Stimulated activated CD8-positive, alpha-beta memory T cell treated with anti-CD3 and anti-CD28 coated beads, Interleukin-12 subunit alpha, Interleukin-12 subunit beta, amount 100 ng/mL, for 1 hour (primary cell): ENCODE results near the gene GADD45A.
"Not testable (repeated sequence)": the region's sequence is repeated elsewhere in the genome, so short reads cannot be mapped to it uniquely, and the experiment has no call there.

Experiments used
- DNase-seq: peaks from one replicate; pipeline ENCODE4 v3.0.0-alpha.2; 2020; ENCODE audit warnings: low read depth

The GADD45A gene

DNA sequence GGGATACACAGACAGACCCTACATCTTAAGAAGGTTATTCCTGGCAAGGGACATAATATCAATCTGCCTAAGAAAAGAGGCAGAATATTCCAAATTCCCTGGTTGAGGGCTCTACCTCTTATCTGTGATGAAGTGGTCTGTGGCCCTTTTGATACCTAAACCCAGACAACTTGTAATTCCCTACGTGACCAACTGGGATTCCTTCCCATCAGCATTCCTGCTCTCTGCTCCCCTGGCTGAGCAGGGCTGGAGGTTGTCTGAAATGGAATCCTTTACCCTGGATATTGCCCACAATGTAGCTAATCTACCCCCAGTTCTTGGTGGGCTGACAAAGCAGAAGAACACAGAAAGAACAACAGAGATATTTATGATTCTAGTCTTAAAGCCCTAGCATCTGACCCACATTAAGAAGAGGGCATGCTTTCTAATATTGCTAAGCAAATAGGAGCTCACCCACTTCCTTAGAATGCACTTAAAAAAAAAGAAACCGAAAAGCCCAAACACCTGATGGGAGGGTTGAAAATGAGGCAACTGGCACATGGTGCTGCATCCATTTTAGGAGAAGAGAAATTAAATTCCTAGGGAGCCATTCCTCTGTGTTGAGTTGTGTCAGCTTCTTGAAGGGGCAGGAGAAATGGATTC lies 36.8 kb downstream of the GADD45A start:
- DNase-seq = no peak

DNA sequence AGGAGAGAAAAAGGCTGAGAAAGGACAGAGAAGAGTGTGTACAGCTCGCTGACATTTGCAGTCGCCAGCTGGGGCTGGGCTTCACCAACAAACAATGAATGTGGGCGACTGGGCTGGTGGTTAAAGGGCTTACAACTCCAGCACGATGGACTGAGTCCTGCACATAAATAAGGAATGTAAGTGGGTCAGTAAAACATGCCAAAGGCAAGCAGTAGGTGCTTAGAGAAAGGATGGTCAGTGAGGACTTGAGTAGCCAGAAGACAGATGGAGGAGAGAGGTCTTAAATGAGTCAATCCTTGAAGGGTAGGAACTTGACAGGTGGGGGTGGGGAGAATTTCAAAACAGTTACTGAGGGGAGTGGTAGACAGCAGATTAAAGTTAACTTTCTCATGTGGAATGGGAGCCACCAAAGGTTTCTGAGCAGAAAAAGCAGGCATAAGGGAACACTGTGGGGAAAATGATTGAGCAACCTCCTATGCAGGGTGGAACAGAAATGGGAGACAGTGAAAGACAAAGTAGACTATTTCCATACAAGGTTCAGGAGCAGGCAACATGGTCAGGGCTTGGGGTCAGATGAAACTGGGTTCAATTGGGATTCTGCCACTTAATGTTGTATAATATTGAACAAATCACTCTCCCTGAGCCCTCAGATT lies 37.4 kb downstream of the GADD45A start:
- no peak for DNase-seq

DNA sequence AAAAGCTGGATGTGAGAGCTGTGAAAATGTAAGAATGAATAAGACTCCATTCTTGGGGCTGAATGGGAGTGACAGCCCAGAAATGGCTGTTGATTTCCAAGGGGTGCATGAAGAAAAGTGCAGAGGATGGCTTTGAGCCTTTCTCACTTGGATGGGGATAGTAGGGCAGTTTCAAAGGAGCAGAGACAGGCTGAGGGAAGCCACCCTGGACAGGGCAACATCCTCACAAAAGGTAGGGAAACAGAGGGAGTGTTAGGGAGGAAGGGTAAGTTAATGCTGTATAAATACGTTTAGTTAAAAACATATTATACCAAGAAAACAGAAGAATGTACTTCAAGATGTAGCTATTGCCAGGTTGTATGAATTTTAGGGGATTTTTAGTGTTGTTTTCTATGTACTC lies 38.1 kb downstream of the GADD45A start:
- DNase-seq = no peak

DNA sequence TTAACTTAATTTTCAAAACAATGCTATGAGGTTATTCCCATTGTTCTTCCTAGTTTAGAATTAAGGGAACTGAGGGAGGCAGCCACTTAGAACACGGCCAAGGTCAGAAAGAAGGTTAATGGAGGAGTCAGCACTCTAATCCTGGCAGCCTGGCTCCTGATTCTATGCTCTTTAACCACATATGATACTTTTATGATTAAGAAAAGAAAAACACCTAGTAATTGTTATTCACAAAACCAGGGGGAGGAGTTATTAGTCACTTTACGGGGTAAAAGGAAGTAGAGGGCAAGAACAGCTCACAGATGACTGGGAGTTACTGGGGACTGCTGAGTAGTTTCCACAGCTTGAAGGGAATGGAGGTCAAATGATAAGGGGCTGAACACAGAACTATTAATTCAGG lies 38.6 kb downstream of the GADD45A start:
- no peak for DNase-seq

DNA sequence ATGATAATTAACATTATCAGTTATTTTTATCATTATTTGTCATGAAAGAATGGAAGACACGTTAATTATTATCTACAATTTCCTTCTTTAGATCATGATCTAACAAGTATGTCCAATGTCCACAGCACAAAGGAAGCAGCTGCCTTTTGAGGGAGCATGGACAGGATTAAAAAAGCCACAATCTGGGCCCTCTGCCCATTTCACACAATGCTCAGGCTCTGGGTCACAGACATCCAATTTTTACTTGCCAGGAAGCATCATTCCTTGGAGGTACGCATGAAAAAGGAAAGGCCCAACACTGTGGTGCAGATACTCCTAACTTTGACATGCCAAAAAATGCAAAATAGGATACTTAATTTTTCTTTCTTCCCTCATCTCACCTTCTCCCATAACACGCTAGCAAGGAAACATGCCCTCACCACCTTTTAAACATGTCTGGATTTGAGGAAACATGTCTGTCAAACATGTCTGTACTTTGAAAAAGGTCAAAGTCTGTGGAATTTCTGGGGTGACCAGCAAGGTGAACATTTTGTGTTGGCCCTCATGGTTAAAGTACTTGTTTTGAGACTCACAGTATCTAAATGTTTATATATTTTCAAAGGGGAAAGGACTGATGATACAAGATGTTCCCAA lies 40.0 kb downstream of the GADD45A start:
- no peak for DNase-seq

DNA sequence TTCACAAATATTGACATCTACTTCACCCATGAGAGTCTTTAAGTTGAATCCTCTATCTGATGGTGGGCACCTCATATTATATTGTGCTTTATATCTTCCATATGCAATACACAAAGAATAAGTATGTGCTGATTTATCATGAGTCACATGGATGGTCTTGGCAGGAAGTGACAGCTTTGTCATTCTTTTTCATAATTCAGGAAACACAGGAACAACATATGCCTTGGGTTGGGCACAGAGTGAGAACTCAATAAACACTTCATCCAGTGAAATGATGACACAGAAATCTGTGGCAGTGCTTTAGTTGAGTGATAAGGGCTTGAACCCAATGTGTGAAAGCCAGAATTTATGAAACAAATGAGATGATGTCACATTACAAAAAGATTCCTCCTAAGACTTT lies 41.2 kb downstream of the GADD45A start:
- DNase-seq = no peak

DNA sequence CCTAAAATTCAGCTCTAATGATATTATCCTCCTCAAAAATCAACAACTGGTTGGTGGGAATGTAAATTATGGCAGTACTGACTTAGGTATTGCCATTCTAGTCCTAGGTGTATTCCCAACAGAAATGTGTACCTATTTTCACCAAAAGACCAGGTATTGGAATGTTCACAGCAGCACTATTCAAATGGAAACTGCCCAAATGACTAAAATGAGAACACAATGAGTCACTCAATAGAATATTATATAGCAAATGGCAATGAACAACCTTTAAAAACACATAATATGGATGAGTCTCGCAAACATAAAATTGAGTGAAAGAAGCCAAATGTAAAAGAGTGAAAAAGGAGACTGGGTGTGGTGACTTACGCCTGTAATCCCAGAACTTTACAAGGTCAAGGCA lies 44.9 kb downstream of the GADD45A start:
- DNase-seq = no peak

DNA sequence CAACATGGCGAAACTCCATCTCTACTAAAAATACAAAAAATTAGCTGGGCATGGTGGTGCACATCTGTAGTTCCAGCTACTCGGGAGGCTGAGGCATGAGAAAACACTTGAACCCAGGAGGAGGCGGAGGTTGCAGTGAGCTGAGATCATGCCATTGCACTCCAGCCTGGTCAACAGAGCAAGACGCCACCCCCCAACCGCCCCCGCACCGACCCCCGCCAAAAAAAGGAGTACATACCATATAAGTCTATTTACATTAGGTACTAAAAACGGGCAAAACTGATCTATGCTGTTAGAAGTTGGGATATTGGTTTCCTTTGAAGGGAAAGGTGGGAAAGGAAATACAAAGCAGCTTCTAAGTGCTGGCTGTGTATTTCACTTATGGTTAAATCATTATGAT lies 45.3 kb downstream of the GADD45A start:
- DNase-seq = not testable (repeated sequence)

DNA sequence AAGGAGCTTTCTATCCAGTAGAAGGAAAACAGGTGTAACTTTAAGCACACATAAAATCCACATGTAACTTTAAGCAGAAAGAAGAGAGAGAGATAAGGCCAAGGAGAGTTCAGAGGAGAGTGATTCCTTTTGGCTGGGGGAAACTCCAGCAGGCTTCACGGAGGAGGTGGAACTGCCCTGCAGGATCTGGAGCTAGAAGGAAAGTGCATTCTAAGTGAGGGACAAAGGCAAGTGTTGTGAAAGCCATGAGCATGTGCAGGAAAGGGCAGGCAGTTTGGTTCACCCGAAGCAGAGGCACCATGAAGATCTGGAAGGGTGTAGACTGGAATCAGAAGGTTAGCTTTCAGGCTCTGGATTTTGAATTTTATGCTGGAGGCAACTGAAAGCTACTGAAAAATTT lies 46.3 kb downstream of the GADD45A start:
- no peak for DNase-seq

DNA sequence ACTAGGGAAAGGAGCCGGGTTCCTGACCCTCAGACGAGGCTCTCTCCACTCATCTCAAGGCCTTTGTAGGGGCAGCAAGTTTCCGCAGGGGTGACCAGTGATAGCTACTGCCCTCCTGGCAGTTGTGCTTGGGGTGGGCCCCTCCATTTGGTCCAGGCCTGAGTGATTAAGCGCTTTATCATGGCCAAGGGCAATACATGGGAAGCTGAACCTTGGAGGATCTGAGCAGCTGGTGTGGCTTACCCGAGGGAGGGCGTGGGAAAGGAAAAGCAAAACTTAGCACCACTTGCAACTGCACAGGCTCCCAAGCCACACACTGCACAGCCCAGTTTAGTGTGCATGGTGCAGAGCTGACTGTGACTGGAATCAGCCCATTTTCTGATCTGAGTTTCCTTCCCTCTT lies 47.8 kb downstream of the GADD45A start:
- DNase-seq = no peak

DNA sequence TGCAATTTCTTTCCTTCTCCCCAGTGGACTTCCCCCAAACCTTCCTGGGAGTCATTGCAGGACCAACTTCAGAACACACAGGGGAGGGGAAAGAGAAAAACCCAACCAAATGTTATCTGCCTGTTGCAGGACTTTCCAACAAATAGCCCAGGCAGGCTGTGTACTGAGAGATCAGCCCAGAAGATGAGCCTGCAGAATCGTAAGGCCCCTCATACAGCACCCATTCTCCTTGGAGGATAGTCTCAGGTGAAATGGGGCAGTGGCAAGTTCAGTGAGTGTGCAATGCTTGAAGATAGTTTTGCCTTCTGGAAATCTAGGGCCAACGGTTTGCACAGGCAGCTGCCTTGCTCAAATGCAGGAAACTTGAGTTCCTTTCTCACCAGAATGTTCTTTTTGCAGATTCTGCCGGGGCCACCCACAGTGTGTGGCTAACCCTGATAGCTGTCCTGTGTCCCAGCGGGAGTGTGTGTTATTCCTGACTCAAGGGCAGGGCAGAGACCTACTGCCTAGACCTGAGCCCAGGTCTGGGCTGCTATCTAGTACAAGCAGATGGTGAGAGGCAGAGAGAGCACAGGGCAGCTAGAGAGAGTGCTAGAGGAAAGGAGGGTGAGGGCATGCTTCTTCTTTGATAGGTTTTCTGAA lies 48.8 kb downstream of the GADD45A start:
- no peak for DNase-seq

DNA sequence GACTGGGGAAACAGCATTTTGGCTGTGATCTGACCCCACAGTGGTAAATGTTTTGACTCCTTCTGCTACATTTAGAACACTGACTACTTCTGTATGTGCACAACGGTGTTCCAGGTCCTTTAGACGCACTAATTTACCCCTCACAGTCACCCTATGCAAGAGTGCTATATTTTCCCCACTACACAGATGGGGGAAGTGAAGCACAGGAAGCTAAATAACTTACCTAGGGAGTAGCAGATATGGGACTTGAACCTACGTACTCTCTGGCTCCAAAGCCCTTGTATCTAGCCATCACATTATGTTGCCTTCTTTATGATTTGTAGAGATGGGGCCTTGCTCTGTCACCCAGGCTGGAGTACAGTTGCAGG lies 49.3 kb downstream of the GADD45A start:
- no peak for DNase-seq

DNA sequence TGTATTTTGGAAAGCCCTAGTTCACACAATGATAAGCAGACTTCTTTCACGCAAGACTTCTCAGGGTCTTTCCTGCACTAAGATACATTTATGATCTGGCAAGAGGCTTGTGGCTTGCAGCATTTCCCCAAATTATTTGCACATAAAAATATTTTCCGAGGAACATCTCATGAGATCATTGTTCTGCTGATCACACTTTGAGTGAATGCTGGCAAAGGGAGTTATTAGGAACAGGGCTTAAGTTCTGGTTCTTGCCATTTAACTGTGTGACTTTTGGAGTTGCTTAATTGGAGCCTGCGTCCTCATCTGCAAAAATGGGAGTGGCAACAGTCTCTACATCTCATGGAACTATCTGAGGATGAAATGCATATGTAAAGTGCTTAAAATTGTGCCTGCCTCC lies 50.2 kb downstream of the GADD45A start:
- no peak for DNase-seq

DNA sequence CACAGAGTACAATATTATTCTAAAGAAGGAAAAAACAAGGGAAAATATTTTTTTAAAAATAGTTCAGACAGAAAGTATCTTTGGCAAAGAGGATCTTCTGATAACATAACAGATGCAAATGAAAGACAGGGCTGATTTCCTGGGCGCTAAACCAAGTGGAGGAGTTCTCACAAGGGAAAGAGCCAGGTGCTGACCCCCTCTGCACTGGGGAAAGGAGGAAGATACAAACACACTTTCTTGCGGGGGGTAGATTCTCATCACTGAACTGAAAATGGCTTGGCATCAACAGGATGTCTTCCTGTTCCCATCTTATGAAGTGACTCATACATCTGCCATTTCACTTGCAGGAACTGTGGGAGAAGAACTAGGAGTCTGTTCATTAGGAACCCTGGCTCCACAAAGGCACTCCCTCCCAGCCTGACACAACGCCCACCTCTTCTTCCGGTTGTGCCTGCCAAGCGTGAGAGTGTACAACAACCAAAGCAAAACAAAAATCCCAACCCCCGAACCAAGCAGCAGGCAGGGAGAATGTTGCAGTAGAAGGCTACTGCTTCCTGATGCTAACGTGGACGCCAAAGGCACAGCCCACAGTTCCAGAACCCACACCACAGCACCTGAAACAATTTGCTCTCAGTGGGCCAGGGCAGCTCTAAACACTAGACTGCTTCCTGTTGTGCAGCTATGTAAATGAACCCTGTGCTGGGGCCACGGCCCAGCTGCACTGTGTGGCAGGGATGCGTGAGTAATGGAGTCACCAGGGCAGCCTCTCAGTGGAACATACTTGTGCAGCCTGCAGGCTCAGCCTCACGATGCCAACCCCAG lies 51.0 kb downstream of the GADD45A start:
- DNase-seq = no peak

DNA sequence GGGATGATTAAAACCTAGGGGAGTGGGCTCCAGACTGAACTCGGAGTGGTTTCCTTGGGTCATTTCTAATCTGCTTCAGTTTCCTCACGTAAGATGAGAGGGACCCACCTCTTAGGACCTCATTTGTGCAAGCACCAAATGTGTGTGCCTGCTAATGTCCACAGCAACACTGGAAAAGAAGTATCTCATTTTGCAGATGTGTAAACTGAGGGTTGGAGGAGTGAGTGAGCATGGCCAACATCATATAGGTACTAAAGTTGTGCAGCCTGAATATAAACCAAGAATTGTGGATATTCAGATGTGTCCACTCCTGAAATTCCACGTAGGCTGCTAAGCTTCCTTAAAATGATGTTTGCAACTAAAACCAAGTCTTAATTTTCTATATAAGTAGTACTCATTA lies 51.7 kb downstream of the GADD45A start:
- no peak for DNase-seq

DNA sequence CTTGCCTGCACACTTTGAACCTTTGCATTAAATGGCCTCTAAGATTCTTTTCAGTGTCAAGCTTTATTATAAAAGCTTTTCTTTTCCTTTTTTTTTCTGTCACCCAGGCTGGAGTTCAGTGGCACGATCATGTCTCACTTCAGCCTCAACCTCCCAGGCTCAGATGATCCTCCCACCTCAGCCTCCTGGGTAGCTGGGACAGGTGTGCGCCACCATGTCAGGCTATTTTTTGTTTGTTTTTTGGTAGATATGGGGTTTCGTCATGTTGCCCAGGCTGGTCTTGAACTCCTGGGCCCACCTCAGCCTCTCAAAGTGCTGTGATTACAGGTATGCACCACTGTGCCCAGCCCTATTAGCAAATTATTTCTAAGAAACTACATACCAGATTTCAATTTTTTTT lies 52.9 kb downstream of the GADD45A start:
- no peak for DNase-seq
